ENCODE measurements around the gene HSF4. TPM values are rescaled to one million over a fixed set of nuclear protein-coding genes. Genes with fewer than 3 reads are reported as not detected.

The HSF4 gene
- total and polyA plus RNA-seq, 2 of the 4 experiments (the other 2 are of a cell fraction) = 0.54 to 7.5 TPM

- ChIA-PET POLR2A (ENCODE audit: unreplicated experiment) (no interaction called here), CTCF (interaction anchor here (0.7 to 1.2 kb wide), 2 partner anchors 8 to 1397 kb away, joined by 3 to 4 read pairs; no protein-coding TSS in a partner anchor)
- no TSS peak for BruUV-seq (replicated peaks)
- Histone ChIP-seq H3K18ac (ENCODE audit: low read depth, low read length) (no peak overlapping the region), H2BK120ac (ENCODE audit: low read depth, low read length) (no peak overlapping the region), H3K14ac (replicated peaks; ENCODE audit: low read depth, low read length) (no peak overlapping the region), H3K23ac (ENCODE audit: low read depth, low read length) (no peak overlapping the region), H4K8ac (ENCODE audit: low read depth in 2 of 2, low read length in 2 of 2) (no peak overlapping the region), H4K20me1 (ENCODE audit: insufficient read depth, low read length) (peaks cover 32% of the 10 kb centered on the region), H2BK15ac (ENCODE audit: low read depth, low read length) (no peak overlapping the region), H2AK9ac (replicated peaks; ENCODE audit: low read depth, low read length, poor library complexity) (no peak overlapping the region), H3K9me1 (ENCODE audit: insufficient read depth, low read length) (peaks cover 12% of the 10 kb centered on the region), H2BK20ac (ENCODE audit: low read depth, low read length) (no peak overlapping the region), H2AFZ (replicated peaks; ENCODE audit: low read length, poor library complexity) (no peak overlapping the region), H3K36me3 (ENCODE audit: control insufficient read depth, insufficient read depth, low read length) (peaks cover 11% of the 10 kb centered on the region; the same call in 1 of the 2 replicates), H2AK5ac (ENCODE audit: low read depth, low read length) (no peak overlapping the region), H3K4me3 (ENCODE audit: insufficient read depth, low read depth, low read length) (no peak overlapping the region), H4K91ac (ENCODE audit: insufficient read depth, low read depth, low read length) (no peak overlapping the region), H3K27me3 (ENCODE audit: control insufficient read depth, insufficient read depth, low read length) (no peaks in the 10 kb centered on the region), H3K4me1 (ENCODE audit: control insufficient read depth, insufficient read depth, low read length) (peaks cover 22% of the 10 kb centered on the region), H3K4ac (ENCODE audit: low read depth, low read length) (no peak overlapping the region), H3K79me1 (ENCODE audit: low read depth in 1 of 2, low read length in 2 of 2) (peaks cover 16 to 51% of the 10 kb centered on the region in 2 experiments; a peak in 3 of 4 replicates), H3K56ac (ENCODE audit: extremely low read depth, insufficient read depth, low read length) (no peak overlapping the region), H3K27ac (ENCODE audit: insufficient read depth, low read length) (no peak overlapping the region), H3K9ac (ENCODE audit: low read depth, low read length) (no peak overlapping the region), H3K9me3 (ENCODE audit: control insufficient read depth, insufficient read depth, low read length) (no peaks in the 10 kb centered on the region), H2BK5ac (ENCODE audit: low read depth, low read length, poor library complexity, severe bottlenecking) (no peak overlapping the region), H3K4me2 (ENCODE audit: low read depth, low read length) (no peak overlapping the region), H4K5ac (ENCODE audit: low read depth, low read length) (no peak overlapping the region)
- dilution Hi-C loops (cut with HindIII; ENCODE audit: low sequenced_read_pairs, unreplicated experiment) = no loop called here
- in situ Hi-C loops (cut with MboI; ENCODE audit: low sequenced_read_pairs) = no loop called here
- intact Hi-C loops (cut with micrococcal nuclease) = no loop called here
- WGBS, 2 experiments (ENCODE audit: extremely low coverage in 2 of 2, insufficient read length in 1 of 2) = 65% methylated on average over 9 of the region's 12 CpGs; no CpG with 5 or more reads in 1 of the 2 experiments
- TF ChIP-seq POLR2A (IDR thresholded peaks at IDR 0.05; ENCODE audit: low read depth, low read length) = no peak
- no peak for TF ChIP-seq CEBPB (IDR thresholded peaks at IDR 0.05; ENCODE audit: low read depth, low read length)
- no peak for TF ChIP-seq ELK1 (IDR thresholded peaks at IDR 0.05; ENCODE audit: borderline replicate concordance, low read depth, low read length)
- no peak for TF ChIP-seq BHLHE40 (IDR thresholded peaks at IDR 0.05; ENCODE audit: low read depth, low read length)
- no peak for DNase-seq
- ATAC-seq (ENCODE audit: low read depth) = no peak
These were observed 12.1 kb downstream of the HSF4 start for GRCh38 chr16:67176662-67177061.
